22Rv1 (cell line): ENCODE measurements around the gene BRD3.

ENCODE experiments used
- H3K27ac ChIP-seq: fragments of 450-650 bp; 2 replicates; pipeline ENCODE4 v1.5.1; 2017
- ZFX ChIP-seq: fragments of 450-650 bp; IDR thresholded peaks from 2 replicates; pipeline ENCODE4 v1.6.1; 2017; ENCODE audit warnings: antibody characterized with exemption, borderline replicate concordance
- TF ChIP-seq, protein P1 (sequence below): fragments of 450-650 bp; IDR thresholded peaks from 2 replicates; pipeline ENCODE4 v1.5.1; 2017; ENCODE audit warnings: mild to moderate bottlenecking

BRD3 gene

DNA sequence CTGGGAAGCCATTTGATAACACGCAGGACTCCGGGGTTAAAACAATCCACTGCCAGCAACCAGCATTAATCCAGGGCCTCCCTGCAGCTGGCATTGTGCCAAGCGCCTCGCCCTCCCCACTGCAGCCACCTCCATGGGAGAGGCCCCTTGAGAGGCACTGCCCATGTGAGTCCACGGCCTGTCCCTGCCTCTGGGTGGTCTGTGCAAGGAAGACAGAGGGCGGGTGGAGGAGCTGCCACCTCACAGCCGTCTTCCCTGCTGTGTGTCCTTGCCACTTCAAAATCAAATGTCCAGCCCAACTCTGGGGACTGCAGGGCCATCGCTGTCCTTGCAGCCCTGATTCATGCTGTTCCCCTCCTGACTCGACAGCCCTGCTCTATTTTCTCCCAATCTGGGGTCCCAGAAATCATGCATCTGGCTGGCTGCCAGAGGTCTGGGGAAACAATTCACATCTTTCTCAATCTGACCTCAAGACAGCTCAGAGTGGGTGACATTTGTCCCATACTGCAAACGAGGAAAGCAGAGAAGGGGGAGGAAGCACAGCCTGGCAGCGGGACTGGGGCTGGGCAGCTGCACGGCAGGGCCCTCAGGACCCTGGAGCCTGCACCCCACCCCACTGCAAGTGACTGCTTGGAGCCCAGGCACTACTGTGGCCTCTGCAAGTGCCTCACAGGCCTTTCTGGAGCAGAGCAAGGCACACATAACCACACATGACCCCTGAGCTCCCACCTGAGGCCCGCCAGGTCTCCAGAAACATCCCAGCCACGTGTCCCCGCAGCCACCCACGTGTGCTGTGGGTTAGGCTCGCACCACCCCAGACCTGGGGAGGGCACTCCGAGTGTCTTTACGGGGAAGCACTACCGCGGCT lies 26.8 kb downstream of the BRD3 start:
- H3K27ac ChIP-seq, result no peak overlapping the region
- no peak for TF ChIP-seq ZFX
- TF ChIP-seq, protein P1, sequence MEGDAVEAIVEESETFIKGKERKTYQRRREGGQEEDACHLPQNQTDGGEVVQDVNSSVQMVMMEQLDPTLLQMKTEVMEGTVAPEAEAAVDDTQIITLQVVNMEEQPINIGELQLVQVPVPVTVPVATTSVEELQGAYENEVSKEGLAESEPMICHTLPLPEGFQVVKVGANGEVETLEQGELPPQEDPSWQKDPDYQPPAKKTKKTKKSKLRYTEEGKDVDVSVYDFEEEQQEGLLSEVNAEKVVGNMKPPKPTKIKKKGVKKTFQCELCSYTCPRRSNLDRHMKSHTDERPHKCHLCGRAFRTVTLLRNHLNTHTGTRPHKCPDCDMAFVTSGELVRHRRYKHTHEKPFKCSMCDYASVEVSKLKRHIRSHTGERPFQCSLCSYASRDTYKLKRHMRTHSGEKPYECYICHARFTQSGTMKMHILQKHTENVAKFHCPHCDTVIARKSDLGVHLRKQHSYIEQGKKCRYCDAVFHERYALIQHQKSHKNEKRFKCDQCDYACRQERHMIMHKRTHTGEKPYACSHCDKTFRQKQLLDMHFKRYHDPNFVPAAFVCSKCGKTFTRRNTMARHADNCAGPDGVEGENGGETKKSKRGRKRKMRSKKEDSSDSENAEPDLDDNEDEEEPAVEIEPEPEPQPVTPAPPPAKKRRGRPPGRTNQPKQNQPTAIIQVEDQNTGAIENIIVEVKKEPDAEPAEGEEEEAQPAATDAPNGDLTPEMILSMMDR, result no peak

DNA sequence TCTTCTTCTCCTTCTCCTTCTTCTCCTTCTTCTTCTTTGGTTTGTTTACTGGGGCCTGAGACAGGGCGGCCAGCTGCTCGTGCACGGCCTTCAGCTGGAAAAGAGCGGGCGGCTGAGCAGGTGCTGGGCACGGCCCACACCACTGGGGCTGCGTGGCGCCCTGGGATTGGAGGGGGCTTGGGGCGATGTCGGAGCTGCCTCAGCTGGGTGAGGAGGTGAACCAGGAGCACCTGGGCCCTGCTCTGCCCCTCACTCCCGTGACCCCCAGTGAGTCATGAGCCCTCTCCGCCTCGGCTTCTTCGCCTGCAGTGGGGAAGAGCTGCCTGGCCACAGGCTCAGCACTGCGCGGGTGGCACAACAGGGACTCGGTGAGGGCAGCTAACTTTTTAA lies 27.7 kb downstream of the BRD3 start:
- H3K27ac ChIP-seq, result no peak overlapping the region
- TF ChIP-seq, protein P1, result no peak
- no peak for TF ChIP-seq ZFX

DNA sequence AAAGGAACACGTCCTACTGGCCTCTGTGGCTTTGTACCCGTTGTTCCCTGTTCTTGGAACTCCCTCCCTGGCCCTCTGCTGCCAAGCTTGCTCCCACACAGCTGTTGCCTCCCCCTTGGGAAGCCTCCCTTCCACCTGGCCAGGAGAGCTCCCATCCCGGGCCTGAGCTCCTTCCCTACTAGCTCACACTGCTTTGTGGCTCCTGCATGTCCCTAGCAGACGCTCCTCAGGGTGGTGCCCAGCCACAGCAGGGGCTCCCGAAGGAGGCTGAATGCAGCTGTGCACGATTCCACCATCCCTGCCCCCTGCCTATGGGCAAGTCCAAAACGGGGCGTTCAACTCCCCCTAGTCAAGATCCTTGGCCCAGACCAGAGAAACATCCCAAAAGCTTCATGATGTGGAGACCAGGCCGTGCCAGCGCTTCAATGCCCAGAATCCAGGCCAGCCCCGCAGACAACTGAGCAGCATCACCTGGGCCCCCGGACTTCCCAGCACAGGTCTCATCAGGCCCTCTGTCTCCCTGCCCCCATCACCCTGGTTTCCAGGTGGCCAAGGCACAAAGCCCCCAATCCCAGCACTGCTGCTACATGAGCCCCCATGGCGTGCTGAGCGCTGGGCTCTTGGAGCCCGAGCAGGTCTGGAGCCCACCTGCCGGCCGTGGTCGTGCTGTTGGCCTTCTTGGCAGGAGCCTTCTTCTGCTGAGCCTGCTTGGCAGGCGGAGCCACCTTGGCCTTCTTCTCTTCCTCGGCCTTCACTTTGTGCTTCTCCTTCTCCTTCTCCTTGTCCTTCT lies 28.2 kb downstream of the BRD3 start:
- H3K27ac ChIP-seq, result no peak overlapping the region
- no peak for TF ChIP-seq ZFX
- TF ChIP-seq, protein P1, result no peak

DNA sequence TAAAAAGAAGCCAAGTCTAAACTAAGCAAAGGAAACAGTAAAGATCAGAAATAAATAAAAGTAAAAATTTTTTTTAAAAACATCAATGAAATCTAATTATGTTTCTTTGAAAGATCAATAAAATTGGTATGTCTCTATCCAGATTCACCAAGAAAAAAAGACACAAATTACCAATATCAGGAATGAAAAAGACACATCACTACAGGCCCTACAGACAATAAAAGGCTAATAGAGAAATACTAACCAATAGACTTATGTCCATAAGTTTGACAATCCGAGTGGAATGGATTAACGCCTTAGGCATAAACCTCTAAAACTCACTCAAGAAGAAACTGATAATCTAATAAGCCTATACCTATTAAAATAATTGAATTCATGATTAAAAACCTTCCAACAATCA lies 30.2 kb downstream of the BRD3 start:
- TF ChIP-seq, protein P1, result no peak
- TF ChIP-seq ZFX, result no peak
- H3K27ac ChIP-seq, result no peak overlapping the region

DNA sequence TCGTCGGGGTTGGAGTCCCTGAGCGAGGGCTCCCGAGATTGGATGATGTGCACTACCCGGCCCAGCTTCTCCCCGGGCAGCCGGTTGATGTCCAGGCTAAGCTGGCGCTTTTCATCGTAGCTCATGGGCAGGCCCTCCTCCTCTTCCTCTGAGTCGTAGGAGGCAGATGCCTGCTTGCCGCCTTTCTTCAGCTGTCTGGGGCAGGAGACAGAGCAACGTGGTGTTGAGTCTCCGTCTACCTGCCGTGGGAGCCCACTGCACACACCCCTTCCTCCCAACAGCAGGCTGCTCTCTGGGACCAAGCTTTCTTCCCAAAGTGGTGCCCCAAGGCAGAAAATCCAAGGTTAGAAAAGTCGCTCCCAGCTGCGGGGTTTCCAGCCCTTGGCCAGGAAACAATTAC lies 31.7 kb downstream of the BRD3 start:
- H3K27ac ChIP-seq, result no peak overlapping the region
- TF ChIP-seq ZFX, result no peak
- TF ChIP-seq, protein P1, result no peak

DNA sequence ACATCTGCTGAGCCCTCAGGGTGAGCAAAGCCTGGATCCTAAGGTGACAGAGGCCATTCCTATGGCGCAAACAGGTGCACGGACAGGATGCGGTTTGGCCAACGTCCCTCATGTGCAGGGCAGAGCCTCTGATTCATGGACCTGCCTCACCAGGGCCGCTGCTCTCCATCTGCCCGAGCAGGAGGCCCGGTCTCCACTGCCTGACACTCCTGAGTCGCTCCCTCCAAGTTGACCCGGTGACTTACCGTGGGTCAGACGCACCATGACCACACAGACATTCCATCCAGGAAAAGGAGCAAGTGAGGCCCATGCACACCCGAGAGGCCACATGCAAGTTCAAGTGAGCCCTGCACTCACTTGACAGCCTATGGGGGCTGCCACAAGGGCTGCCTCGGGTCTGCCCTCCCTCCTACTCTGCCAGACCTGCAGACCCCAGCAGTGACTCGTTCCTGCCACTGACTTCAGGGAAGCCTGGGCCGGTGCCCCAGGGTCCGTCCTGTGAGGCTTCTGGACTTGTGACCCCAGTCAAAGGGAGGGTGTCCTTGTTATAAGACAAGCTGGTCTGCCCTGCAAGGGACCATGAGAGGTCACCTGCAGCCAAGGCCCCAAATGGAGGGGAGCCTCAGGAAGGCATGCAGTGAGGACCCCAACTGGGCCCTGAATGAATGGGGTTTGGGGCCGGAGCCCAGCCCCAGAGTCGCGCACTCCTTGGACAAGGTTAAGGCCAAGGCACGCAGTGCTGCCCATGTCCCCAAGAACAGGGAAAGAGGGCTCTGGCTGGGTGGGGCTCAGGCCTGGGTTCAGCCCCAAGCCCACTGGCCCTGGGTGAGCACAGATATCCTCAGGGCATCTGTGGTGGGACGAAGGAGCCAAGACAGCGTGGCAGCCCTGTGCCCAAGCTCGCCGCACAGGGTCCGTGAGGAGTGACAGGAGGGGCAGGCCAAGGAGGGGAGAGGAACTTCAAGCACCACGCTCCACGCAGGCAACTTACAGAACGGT lies 32.5 kb downstream of the BRD3 start:
- no peak overlapping the region for H3K27ac ChIP-seq
- TF ChIP-seq, protein P1, result no peak
- no peak for TF ChIP-seq ZFX
